ENCODE measurements around the gene ADPRHL1.

GRCh38 chr13:113476811-113477210 lies 23.5 kb upstream of the ADPRHL1 start:
- TF ChIP-seq POLR2AphosphoS5 (IDR thresholded peaks at IDR 0.05) (no peak), CTCF (IDR thresholded peaks at IDR 0.05) (no peak), EP300 (IDR thresholded peaks at IDR 0.05) (no peak), POLR2A (IDR thresholded peaks at IDR 0.05) (no peak)

Data from sigmoid colon (tissue), 4 donors.